ENCODE measurements around the gene SPATC1L.

SPATC1L gene

DNA sequence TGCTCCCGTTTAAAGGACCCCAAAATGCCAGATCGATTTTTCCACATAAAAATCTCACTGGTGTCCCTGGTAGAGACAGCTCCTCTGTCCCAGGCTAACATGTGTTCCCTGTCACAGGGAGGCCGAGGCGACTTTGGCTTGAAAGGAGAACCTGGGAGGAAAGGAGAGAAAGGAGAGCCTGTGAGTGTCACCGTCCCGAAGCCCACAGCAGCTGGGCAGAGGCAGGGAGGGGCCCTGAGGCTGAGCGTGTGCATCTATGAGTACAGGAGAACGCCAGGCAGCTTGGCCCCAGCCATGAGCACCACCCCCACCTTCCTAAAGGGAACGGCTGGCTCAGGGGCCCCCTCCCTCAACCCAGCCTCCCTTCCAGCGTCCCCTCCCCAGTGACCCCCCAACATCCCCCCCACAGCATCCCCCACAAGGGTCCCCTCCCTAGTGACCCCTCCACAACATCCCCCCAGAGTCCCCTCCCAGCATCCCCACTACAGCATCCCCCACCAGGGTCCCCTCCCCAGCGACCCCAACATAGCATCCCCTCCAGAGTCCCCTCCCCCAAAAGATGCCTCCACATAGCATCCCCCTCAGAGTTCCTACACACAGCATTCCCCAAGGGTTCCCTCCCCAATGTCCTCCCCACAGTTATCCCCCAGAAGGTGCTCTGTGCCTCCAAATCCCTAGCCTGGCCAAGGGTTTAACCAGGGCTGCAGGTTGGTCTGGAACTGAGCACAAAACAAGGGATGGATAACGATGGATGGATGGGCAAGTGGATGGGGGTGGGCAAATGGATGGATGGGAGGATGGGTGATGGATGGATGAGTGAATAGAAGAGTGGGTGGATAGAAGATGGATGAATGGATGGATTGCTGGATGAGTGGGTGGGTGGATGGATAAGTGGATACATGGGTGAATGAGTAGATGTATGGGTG is 61.2 kb downstream of the SPATC1L start:
- DNase-seq, result no peak

DNA sequence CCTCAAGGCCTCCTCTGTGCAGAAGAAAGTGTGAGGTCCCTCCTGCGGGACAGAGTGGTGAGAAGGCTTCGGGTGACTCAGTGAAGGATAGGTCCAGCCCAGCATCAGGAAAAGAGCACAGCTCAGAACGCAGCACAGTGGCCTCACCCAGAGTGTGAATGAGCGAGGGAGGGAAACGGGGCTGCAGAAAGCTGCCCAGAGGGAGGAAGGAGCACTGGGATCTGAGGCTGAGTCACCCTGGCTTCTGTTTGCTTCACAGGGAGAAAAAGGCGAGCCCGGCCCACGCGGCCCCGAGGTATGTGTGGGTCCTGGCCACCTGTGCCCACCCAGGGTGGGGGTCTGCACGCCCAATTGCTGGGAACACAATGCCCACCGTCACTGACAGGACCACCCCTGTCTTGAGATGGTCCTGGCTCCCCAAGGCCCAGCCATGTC is 62.0 kb downstream of the SPATC1L start:
- DNase-seq, result no peak

DNA sequence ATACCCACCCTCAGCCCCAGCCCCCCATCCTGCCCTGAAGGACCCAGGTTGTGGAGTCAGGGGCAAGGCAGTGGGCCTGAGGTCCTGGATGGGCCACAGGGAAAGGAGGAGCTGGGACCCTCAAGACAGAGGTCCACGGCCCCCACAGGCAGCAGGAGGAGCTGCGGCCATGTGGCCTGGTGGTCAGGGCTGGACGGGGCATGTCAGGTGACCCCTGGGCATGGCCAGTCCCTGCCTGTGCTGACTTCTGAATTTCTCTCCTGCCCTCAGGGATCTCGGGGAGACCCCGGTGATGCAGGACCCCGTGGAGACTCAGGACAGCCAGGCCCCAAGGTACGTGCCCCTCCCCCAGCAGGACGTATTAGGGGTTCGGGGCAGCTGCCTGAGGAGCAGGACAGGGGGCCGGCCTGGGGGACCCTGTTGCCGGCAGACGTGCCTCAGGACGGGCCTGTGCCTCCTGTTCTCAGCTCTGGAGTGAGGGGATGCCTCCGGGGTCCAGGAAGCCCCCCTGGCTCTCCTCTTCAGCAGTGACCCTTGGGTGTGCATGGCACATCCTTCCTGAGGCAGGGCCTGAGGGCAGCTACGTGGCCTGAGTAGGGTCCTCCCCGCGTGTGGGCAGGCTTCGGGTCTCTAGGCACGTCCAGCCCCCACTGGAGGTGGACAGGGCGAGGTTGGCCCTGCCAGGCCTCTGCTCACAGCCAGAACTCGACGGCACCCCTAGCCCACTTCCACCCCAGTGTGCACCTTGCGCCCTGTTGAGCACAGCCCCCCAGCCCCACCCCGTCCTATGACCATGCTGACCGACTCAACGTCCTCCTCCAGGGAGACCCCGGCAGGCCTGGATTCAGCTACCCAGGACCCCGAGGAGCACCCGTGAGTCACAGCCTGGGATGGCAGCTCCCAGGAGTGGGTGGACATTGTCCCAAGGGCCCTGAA is 62.7 kb downstream of the SPATC1L start:
- no peak for DNase-seq

DNA sequence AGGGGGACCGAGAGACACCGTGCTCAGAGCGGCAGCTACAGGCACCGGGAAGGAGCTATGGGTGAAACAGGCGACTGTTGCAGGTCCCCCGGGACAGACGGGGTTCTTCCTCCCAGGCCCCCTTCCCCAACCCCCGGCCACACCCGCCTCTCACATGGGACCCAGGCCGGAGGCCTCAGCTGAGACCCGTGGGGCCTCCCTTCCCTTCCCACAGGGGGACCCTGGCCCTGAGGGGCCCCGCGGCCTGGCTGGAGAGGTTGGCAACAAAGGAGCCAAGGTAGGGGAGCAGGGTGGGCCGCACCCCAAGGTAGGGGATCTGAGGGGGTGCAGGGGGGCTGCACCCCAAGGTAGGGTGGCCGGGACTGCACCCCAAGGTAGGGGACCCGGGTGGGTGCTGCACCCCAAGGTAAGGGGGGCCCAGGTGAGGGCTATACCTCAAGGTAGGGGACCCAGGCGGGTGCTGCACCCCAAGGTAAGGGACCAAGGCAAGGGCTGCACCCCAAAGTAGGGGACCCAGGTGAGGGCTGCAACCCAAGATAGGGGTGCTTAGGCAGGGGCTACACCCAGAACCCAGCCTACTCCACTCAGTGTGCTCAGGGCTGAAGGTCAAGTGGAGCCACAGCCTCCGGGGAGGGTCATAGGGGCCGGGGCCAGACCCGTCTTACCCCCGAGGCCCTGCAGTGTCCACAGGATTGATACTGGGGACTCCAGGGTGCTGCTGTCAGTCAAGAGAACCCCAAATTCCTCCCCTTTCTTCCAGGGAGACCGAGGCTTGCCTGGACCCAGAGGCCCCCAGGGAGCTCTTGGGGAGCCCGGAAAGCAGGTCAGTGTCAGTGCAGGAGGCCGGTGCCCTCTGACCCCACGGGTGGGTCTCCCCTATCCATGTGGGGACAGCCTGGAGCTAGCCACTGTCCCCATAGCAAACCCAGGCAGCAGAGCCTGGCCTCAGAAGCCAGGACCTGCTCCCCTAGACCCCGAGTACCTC is 63.7 kb downstream of the SPATC1L start:
- DNase-seq, result no peak

DNA sequence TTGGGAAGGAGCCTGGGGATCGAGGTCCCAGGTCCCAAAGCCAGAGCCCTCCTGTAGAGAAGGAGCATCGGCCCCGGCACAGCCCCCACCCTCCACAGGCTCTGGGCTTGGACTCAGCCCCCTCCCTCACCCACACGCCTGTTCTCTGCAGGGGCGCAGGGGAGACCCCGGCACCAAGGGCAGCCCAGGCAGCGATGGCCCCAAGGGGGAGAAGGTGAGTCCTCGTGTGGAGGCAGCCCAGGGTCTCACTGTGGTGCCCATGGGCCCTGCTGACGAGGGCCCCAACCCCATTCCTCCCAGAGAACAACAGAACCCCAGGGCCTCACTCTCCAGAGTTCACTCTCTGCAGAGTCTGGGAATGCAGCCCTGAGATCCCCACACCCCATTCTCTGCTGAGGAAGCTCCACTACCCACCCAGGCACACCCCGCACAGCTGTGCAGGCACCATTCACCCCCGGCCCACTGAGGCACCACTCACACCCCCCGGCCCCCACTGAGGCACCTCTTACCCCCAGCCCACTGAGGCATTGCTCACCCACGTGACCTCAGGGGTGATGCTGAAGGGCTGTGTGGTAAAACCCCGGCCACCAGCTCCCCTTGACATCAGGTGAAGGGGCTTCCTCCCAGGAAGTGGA is 64.5 kb downstream of the SPATC1L start:
- DNase-seq, result no peak

DNA sequence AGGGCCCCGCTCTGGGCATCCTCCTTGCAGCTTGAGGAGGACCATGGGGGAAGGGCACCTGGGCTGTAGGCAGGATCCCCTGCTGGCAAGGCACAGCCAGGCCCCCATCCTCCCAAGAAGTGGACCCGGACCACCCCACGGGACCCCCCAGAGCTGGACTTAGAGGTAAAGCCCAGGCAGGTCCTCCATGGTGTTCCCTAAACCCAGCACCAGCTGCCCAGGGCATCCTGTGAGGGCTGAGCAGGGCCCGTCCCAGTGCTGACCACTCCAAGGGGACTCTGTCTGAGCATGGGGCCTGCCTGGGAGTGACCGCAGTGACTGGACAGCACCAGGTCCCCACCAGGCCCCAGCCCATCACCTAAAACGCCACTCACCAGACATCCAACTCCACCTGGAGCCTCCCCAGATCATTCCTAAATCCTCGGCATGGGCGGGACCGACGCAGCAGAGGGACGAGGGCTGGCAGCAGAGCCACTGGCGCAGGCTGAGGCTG is 65.1 kb downstream of the SPATC1L start:
- DNase-seq, result no peak

DNA sequence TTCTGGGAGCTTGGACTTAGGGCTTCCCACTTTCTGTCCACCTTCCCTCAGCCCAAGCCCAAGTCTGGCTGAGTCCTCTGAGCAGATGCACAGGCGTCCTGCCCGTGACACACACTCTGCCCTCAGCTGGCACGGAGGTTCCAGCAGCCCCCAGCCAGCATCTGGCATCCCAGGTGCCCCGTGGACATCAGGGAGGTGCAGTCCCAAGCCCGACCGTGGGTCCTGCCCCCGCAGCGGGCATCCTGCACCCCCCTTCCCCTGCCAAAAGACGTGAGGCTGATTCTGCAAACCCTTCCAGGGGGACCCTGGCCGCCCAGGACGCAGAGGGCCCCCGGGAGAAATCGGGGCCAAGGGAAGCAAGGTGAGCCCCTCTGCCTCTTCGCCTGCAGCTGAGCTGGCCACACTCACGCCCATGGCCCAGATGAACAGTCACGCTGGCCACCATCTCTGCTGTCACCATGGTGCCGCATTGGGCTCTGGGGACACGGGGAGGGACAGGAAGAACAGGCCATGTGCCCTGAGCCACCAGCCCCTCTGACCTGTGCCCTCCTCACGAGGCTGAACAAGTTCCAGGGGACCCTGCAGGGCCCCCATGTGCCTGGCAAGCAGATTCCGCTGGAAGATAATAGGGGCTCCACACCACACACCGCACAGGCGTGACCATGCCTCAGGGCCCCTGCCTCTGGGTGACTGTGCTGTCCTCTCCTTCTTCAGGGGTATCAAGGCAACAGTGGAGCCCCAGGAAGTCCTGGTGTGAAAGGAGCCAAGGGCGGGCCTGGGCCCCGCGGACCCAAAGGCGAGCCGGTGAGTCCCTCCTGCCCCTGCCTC is 65.7 kb downstream of the SPATC1L start:
- DNase-seq, result no peak

DNA sequence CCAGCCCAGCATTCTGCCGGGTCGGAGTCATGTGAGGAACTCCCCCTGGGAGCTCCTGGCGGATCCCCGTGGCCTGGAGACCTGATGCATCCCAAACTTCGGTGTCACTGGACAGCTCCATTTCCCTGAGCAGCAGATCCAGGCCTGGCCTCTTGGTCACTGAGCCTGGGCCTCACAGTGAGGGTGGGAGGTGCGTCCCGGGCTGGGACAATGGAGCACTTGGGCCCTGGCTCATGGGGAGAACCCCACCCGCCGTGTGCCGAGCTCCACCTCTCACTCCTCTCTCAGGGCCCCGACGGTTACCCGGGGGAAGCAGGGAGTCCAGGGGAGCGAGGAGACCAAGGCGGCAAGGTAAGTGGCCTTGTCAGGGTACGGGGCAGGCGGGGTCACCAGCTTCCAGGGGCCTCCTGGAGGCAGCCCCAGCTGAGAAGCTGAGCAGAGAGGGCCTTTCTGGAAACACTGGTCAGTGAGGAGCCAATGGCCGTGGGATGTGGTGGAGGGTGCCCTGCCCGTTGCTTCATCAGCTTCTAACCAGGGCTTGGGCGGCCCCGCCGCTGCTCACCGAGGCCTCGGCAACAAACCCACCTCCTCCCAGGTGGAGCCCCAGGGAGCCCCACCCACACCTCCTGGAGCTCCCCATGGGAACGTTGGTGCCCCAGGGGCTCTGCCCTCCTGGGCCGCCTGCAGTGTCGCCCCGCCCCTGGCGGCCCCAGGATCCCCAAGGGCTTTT is 66.5 kb downstream of the SPATC1L start:
- DNase-seq, result no peak

DNA sequence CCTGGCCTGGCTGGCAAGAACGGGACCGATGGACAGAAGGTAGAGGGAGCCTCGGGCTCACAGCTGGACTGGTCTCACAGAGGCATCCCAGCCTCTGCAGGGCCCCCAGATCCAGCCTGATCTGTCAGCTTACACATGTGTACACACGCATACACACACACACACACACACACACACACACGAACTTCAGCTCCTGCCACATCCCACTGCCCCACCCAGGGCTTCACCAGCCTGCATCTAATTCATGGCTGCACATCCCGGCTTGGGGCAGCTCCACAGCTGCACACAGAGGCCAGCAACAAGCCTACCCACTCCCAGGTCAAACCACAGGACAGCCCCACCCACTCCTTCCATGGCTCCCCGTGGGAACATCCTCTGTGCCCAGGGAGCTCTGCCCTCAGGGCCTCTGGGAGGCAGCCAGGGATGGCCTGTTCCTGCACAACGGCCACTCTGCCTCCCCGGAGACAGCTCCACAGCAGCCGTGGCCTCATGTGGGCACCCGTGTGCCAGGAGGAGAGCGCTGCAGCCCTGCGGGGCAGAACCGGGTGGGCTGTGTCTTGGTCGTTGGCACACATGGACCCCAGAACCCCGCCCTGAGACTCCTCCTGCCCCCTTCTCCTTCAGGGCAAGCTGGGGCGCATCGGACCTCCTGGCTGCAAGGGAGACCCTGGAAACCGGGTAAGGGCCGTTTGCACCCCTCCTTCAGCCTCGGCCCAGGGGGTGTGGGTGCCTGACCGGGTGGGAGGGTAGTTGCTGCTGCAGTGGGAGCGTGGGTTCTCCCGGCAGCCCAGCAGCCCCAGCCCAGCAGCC is 67.3 kb downstream of the SPATC1L start:
- DNase-seq, result no peak

DNA sequence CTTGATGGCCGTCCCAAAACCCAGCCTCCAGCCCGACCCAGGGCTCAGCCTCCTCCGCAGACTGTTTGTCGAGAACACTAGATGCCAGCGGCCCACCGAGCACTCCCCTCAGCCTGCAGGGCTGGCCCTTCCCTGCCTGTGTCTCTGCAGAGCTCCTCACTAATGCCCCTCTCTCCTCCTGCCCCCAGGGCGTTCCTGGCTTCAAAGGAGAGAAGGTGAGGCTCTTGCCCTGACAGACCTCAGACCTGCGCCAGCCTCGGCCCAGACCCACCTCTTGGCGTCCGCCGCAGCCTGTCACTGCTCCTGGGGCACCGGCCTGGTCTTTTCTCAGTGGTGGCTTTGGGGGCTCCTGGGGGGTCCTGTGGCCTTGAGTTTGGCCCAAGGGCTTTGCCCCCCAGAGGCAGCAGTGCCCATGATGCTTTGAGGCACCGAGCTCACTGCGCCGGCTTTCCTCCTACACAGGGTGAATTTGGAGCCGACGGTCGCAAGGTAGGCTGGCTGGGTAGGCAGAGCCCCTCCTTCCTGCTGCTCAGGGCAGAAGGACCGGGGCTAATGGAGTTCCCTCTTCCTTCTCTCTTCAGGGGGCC is 68.0 kb downstream of the SPATC1L start:
- no peak for DNase-seq

DNA sequence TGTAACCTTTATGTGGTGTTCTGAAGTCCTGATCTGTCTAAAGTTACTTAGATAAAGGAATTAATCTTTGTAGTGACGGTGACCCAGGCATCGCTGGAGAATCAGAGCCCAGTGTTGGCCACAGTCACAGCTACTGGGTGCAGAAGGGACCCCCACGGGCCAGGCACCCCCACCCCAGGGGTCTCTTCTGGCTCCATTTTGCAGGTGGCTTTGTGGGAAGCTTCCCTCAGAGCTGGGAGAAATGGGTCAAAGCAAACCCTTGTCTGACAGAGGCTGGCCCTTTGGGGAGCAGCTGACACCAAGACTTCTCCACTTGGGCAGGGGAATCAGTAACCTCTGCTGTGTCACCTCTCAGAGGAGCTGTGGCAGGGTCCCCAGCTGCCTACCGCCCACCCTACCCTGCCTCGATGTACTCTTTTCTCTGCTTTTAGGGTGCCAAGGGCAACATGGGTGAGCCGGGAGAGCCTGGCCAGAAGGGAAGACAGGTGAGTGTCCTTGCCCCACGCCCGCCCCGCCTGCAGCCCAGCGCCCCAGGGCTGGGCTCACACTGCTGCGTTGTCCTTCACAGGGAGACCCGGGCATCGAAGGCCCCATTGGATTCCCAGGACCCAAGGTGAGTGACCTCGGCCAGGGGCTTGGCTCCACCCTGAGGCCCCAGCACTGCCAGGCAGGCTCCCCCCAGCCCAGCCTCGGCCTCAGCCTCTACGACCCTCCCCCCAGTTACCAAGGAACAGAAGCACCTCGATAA is 68.6 kb downstream of the SPATC1L start:
- DNase-seq, result no peak

DNA sequence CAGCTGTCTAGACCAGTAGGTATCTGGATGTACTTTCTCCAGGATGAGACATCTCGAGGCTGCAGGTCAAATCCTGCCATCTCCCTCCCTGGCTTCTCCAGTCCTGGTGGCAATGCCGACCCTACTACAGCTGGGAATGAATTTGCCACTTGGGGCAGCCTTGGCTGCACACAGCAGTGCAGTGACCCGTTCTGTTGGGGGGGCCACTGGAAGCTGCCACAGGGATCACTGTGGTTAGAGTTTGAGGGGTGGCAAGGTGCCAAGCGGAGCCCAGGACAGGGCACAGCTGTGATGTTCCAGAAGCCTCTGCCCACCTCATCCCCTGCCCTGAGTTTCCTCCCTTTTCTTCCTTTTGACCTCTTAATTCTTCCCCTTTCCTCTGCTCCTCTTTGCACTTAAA is 69.3 kb downstream of the SPATC1L start:
- DNase-seq, result no peak

DNA sequence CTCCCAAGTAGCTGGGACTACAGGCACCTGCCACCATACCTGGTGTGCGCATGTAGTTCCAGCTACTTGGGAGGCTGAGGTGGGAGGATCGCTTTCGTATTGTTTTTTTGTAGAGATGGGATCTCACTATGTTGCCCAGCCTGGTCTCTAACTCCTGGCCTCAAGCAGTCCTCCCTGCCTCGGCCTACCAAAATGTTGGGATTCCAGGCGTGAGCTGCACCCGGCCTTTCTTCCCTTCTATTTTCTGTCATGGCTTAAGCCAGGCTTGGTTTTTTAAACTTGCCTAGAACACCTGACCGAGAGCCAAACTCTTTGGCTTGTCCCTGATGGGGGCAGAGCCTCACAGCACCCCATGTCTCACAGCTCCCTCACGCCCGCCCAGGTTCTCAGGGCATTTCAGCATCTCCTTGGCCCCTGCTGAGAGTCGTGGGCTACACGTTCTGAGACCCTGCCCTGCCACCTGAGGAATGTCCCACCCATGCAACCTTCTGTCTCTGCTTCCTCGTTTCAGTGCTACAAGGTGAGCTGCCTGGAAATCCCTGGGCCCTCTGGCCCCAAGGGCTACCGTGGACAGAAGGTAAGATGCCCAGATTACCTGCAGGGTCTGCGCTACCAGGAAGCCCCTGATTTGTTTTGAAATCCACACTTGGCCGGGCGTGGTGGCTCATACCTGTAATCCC is 70.6 kb downstream of the SPATC1L start:
- no peak for DNase-seq

DNA sequence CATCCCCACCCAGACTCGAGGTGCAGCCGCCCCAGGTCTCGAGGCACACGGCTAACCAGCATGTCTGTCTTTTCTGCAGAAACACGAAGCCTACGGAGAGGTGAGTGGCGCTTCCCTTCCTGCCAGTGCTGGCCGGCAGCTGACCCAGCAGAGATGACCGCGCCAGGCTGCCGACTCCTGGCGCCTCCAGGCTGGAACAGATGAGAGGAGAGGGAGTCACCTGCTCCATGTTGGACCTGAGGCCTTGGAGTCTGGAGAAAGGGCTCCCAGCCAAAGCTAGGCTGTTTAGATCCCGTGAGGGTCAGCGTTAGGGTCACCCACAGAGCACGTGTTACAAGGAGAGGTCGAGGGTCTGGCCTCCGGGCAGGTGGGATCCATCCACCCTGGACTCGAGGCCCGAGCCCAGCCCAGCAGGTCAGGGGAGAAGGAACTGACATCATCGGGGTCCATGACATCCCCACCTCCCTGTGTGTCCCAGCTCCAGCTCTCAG is 71.5 kb downstream of the SPATC1L start:
- DNase-seq, result no peak

DNA sequence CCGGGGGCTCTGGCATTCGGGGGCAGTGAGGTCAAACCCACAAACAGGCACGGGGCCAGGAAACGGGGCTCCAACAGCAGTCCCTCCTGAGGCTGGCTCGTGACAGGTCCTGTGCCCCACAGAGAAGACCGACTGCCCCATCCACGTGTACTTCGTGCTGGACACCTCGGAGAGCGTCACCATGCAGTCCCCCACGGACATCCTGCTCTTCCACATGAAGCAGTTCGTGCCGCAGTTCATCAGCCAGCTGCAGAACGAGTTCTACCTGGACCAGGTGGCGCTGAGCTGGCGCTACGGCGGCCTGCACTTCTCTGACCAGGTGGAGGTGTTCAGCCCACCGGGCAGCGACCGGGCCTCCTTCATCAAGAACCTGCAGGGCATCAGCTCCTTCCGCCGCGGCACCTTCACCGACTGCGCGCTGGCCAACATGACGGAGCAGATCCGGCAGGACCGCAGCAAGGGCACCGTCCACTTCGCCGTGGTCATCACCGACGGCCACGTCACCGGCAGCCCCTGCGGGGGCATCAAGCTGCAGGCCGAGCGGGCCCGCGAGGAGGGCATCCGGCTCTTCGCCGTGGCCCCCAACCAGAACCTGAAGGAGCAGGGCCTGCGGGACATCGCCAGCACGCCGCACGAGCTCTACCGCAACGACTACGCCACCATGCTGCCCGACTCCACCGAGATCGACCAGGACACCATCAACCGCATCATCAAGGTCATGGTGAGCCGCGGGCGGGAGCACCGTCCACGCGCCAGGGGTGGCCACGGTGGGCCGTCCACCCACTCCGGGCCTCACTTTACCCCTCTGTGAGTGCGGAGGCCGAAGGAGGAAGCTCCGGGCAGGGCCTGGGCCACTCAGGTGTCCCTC is 72.2 kb downstream of the SPATC1L start:
- no peak for DNase-seq
